Ectodermal cell (in vitro differentiated cells): Measurements from ENCODE around the gene TLR3.

Source experiments
- H3K27ac ChIP-seq: 2 replicates; pipeline ENCODE4 v1.7.0; 2013; ENCODE audit warnings: mild to moderate bottlenecking, low read depth, low read length; ENCODE audit not compliant: insufficient read depth, poor library complexity, severe bottlenecking
- H3K27me3 ChIP-seq: 2 replicates; pipeline ENCODE4 v1.7.0; 2013; ENCODE audit warnings: mild to moderate bottlenecking, low read length; ENCODE audit not compliant: insufficient read depth, control insufficient read depth, poor library complexity, severe bottlenecking
- H3K36me3 ChIP-seq: one replicate; pipeline ENCODE4 v1.7.0; 2013; ENCODE audit warnings: low read length; ENCODE audit not compliant: control insufficient read depth, insufficient read depth
- H3K4me1 ChIP-seq: one replicate; pipeline ENCODE4 v1.7.0; 2013; ENCODE audit warnings: low read length; ENCODE audit not compliant: control insufficient read depth, insufficient read depth
- H3K4me3 ChIP-seq: 2 replicates; pipeline ENCODE4 v1.7.0; 2013; ENCODE audit warnings: low read depth, low read length, control low read depth; ENCODE audit not compliant: insufficient read depth
- H3K9me3 ChIP-seq: 2 replicates; pipeline ENCODE4 v1.7.0; 2013; ENCODE audit warnings: mild to moderate bottlenecking, low read length, moderate library complexity; ENCODE audit not compliant: control insufficient read depth
- WGBS, 2 experiments: methylation state at CpG; one replicate each; pipeline ENCODE4 v1.1.7; 2013; ENCODE audit warnings: missing lambda C conversion rate in 2 of 2; 5-methylcytosine and 5-hydroxymethylcytosine counted together

TLR3 gene

GRCh38 chr4:186131935-186132334 is 63.0 kb downstream of the TLR3 start:
- H3K27ac ChIP-seq: no peak overlapping the region
- WGBS, 2 experiments: 86 to 90% methylated on average over 2 of the region's 2 CpGs
- H3K27me3 ChIP-seq: no peaks in the 10 kb centered on the region
- H3K4me1 ChIP-seq: peaks cover 16% of the 10 kb centered on the region
- no peak overlapping the region for H3K4me3 ChIP-seq
- H3K9me3 ChIP-seq: no peaks in the 10 kb centered on the region
- no peaks in the 10 kb centered on the region for H3K36me3 ChIP-seq

GRCh38 chr4:186132577-186133242 is 63.8 kb downstream of the TLR3 start:
- 19 to 25% methylated on average over 3 of the region's 4 CpGs for WGBS, 2 experiments
- no peak overlapping the region for H3K27ac ChIP-seq
- H3K27me3 ChIP-seq: no peaks in the 10 kb centered on the region
- H3K36me3 ChIP-seq: no peaks in the 10 kb centered on the region
- no peak overlapping the region for H3K4me3 ChIP-seq
- H3K4me1 ChIP-seq: peaks cover 16% of the 10 kb centered on the region
- no peaks in the 10 kb centered on the region for H3K9me3 ChIP-seq

GRCh38 chr4:186134257-186134656 is 65.3 kb downstream of the TLR3 start:
- Histone ChIP-seq H3K36me3 (no peaks in the 10 kb centered on the region), H3K27me3 (no peaks in the 10 kb centered on the region), H3K9me3 (no peaks in the 10 kb centered on the region), H3K27ac (no peak overlapping the region), H3K4me3 (no peak overlapping the region), H3K4me1 (peaks cover 16% of the 10 kb centered on the region)
- WGBS, 2 experiments: 94% methylated on average over 3 of the region's 3 CpGs

GRCh38 chr4:186134861-186135260 is 65.9 kb downstream of the TLR3 start:
- H3K4me3 ChIP-seq: no peak overlapping the region
- peaks cover 16% of the 10 kb centered on the region for H3K4me1 ChIP-seq
- no peaks in the 10 kb centered on the region for H3K36me3 ChIP-seq
- no peaks in the 10 kb centered on the region for H3K9me3 ChIP-seq
- WGBS, 2 experiments: 95% methylated on average over 11 of the region's 11 CpGs
- no peaks in the 10 kb centered on the region for H3K27me3 ChIP-seq
- no peak overlapping the region for H3K27ac ChIP-seq

GRCh38 chr4:186137196-186137794 is 68.3 kb downstream of the TLR3 start:
- 86 to 87% methylated on average over 5 to 6 of the region's 6 CpGs for WGBS, 2 experiments

More at GRCh38 chr4:186137196-186137794, 68.3 kb downstream of the TLR3 start:
- Histone ChIP-seq H3K9me3 (no peaks in the 10 kb centered on the region), H3K36me3 (no peaks in the 10 kb centered on the region), H3K27ac (no peak overlapping the region), H3K4me3 (no peak overlapping the region), H3K4me1 (peaks cover 6% of the 10 kb centered on the region), H3K27me3 (no peaks in the 10 kb centered on the region)
